ENCODE measurements around the gene GATAD2B.

Gene GATAD2B

DNA sequence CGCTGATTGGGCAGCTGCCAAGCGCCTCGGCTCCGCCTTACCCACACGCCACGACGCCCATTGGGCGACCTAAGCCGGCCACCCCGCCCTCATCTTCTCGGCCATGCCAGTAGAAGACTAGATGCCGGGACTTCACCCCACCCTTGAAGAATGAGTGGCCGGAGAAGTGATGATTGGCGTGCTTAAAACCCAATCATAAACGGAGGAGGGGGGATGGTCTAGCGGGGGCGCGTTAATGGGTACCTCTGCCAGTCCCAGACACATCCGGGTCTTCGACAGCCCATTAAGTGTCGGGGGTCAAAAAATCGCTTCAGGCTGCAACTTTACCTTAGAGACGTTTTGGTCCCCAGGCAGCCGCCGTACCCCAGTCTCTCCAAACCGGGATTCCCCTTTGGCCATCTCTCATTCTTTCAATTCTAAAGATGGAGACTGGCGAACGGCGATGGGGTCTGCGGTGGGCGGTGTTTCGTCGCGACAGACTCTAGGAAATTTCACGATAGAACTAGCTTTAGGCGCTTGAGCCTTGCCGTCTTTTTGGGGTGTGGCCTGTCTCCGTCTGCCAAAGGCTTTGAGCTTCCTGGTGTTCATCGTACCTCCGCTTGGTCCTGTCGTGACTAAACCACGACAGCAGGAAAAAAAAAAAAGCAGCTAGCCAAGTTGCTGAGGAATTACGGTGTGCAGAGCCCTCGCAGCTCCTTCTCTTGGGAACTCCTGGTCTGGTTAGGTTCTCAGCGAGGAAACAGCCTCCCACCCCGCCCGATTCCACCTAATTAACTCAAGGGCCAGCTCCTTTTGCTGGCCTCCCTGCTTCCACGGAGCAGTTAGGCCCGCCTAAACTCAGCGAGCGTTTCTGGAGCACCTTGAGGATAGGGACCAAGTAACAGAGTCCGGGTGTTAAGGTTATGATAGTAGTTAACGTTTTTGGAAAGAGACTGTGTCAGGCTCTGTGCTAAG lies at the start of gene GATAD2B (continued):
- TF ChIP-seq KLF9 (tag by site-specific recombination; IDR thresholded peaks at IDR 0.05; ENCODE audit: low read depth) (peak; percentile 82), ZNF76 (tag by site-specific recombination; IDR thresholded peaks at IDR 0.05; ENCODE audit: borderline replicate concordance, low read depth) (peak; percentile 43; the same call in 1 of the 2 replicates), YY1 (tag by site-specific recombination; IDR thresholded peaks at IDR 0.05) (peak; percentile 71), ZNF561 (tag by site-specific recombination; IDR thresholded peaks at IDR 0.05; ENCODE audit: borderline replicate concordance) (peak; percentile 88; the same call in 1 of the 2 replicates), ZFP37 (tag by site-specific recombination; IDR thresholded peaks at IDR 0.05) (no peak; the same call in 1 of the 2 replicates), ZBTB7A (tag by site-specific recombination; IDR thresholded peaks at IDR 0.05; ENCODE audit: low read depth) (peak; percentile 57; the same call in 1 of the 2 replicates), OVOL3 (tag by site-specific recombination; IDR thresholded peaks at IDR 0.05) (no peak; the same call in 1 of the 2 replicates), ZNF146 (tag by site-specific recombination; IDR thresholded peaks at IDR 0.05) (no peak), SP3 (tag by site-specific recombination; IDR thresholded peaks at IDR 0.05) (peak; percentile 87), ZXDB (tag by site-specific recombination; IDR thresholded peaks at IDR 0.05) (peak; percentile 83), ZNF629 (tag by site-specific recombination; IDR thresholded peaks at IDR 0.05) (peak; percentile 58), ZFP69B (tag by site-specific recombination; IDR thresholded peaks at IDR 0.05) (peak; percentile 47; the same call in 1 of the 2 replicates), TRIM28 (IDR thresholded peaks at IDR 0.05; ENCODE audit: borderline replicate concordance, low read length) (peak; percentile 19; the same call in 1 of the 2 replicates), ZNF335 (tag by site-specific recombination; conservative IDR thresholded peaks at IDR 0.05) (peak; percentile 99), SP2 (tag by site-specific recombination; IDR thresholded peaks at IDR 0.05) (peak; percentile 97), ZBTB48 (tag by site-specific recombination; IDR thresholded peaks at IDR 0.05) (peak; percentile 77), HOXD13 (CRISPR knock-in tag; IDR thresholded peaks at IDR 0.05; ENCODE audit: borderline replicate concordance) (no peak), KLF10 (tag by site-specific recombination; IDR thresholded peaks at IDR 0.05) (peak; percentile 78), KLF16 (tag by site-specific recombination; IDR thresholded peaks at IDR 0.05) (peak; percentile 76)
- TF ChIP-seq, protein P1, sequence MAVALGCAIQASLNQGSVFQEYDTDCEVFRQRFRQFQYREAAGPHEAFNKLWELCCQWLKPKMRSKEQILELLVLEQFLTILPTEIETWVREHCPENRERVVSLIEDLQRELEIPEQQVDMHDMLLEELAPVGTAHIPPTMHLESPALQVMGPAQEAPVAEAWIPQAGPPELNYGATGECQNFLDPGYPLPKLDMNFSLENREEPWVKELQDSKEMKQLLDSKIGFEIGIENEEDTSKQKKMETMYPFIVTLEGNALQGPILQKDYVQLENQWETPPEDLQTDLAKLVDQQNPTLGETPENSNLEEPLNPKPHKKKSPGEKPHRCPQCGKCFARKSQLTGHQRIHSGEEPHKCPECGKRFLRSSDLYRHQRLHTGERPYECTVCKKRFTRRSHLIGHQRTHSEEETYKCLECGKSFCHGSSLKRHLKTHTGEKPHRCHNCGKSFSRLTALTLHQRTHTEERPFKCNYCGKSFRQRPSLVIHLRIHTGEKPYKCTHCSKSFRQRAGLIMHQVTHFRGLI (tag by site-specific recombination; IDR thresholded peaks at IDR 0.05) = 0 out of 2 replicates have a peak, but pooled peaks have one; percentile 33
- TF ChIP-seq, protein P2, sequence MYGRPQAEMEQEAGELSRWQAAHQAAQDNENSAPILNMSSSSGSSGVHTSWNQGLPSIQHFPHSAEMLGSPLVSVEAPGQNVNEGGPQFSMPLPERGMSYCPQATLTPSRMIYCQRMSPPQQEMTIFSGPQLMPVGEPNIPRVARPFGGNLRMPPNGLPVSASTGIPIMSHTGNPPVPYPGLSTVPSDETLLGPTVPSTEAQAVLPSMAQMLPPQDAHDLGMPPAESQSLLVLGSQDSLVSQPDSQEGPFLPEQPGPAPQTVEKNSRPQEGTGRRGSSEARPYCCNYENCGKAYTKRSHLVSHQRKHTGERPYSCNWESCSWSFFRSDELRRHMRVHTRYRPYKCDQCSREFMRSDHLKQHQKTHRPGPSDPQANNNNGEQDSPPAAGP (tag by site-specific recombination; IDR thresholded peaks at IDR 0.05) = peak; percentile 60; the same call in 1 of the 2 replicates
- TF ChIP-seq, protein P3, sequence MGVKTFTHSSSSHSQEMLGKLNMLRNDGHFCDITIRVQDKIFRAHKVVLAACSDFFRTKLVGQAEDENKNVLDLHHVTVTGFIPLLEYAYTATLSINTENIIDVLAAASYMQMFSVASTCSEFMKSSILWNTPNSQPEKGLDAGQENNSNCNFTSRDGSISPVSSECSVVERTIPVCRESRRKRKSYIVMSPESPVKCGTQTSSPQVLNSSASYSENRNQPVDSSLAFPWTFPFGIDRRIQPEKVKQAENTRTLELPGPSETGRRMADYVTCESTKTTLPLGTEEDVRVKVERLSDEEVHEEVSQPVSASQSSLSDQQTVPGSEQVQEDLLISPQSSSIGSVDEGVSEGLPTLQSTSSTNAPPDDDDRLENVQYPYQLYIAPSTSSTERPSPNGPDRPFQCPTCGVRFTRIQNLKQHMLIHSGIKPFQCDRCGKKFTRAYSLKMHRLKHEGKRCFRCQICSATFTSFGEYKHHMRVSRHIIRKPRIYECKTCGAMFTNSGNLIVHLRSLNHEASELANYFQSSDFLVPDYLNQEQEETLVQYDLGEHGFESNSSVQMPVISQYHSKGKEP (tag by site-specific recombination; IDR thresholded peaks at IDR 0.05) = peak; percentile 76; the same call in 1 of the 2 replicates
- TF ChIP-seq, protein P4, sequence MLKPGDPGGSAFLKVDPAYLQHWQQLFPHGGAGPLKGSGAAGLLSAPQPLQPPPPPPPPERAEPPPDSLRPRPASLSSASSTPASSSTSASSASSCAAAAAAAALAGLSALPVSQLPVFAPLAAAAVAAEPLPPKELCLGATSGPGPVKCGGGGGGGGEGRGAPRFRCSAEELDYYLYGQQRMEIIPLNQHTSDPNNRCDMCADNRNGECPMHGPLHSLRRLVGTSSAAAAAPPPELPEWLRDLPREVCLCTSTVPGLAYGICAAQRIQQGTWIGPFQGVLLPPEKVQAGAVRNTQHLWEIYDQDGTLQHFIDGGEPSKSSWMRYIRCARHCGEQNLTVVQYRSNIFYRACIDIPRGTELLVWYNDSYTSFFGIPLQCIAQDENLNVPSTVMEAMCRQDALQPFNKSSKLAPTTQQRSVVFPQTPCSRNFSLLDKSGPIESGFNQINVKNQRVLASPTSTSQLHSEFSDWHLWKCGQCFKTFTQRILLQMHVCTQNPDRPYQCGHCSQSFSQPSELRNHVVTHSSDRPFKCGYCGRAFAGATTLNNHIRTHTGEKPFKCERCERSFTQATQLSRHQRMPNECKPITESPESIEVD (tag by site-specific recombination; IDR thresholded peaks at IDR 0.05) = no peak
- TF ChIP-seq, protein P5, sequence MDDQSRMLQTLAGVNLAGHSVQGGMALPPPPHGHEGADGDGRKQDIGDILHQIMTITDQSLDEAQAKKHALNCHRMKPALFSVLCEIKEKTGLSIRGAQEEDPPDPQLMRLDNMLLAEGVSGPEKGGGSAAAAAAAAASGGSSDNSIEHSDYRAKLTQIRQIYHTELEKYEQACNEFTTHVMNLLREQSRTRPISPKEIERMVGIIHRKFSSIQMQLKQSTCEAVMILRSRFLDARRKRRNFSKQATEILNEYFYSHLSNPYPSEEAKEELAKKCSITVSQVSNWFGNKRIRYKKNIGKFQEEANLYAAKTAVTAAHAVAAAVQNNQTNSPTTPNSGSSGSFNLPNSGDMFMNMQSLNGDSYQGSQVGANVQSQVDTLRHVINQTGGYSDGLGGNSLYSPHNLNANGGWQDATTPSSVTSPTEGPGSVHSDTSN (CRISPR knock-in tag; IDR thresholded peaks at IDR 0.05) = peak; percentile 95
- TF ChIP-seq, protein P6, sequence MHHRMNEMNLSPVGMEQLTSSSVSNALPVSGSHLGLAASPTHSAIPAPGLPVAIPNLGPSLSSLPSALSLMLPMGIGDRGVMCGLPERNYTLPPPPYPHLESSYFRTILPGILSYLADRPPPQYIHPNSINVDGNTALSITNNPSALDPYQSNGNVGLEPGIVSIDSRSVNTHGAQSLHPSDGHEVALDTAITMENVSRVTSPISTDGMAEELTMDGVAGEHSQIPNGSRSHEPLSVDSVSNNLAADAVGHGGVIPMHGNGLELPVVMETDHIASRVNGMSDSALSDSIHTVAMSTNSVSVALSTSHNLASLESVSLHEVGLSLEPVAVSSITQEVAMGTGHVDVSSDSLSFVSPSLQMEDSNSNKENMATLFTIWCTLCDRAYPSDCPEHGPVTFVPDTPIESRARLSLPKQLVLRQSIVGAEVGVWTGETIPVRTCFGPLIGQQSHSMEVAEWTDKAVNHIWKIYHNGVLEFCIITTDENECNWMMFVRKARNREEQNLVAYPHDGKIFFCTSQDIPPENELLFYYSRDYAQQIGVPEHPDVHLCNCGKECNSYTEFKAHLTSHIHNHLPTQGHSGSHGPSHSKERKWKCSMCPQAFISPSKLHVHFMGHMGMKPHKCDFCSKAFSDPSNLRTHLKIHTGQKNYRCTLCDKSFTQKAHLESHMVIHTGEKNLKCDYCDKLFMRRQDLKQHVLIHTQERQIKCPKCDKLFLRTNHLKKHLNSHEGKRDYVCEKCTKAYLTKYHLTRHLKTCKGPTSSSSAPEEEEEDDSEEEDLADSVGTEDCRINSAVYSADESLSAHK (tag by site-specific recombination; IDR thresholded peaks at IDR 0.05) = peak; percentile 50; the same call in 1 of the 2 replicates
- TF ChIP-seq, protein P7, sequence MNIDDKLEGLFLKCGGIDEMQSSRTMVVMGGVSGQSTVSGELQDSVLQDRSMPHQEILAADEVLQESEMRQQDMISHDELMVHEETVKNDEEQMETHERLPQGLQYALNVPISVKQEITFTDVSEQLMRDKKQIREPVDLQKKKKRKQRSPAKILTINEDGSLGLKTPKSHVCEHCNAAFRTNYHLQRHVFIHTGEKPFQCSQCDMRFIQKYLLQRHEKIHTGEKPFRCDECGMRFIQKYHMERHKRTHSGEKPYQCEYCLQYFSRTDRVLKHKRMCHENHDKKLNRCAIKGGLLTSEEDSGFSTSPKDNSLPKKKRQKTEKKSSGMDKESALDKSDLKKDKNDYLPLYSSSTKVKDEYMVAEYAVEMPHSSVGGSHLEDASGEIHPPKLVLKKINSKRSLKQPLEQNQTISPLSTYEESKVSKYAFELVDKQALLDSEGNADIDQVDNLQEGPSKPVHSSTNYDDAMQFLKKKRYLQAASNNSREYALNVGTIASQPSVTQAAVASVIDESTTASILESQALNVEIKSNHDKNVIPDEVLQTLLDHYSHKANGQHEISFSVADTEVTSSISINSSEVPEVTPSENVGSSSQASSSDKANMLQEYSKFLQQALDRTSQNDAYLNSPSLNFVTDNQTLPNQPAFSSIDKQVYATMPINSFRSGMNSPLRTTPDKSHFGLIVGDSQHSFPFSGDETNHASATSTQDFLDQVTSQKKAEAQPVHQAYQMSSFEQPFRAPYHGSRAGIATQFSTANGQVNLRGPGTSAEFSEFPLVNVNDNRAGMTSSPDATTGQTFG (tag by site-specific recombination; IDR thresholded peaks at IDR 0.05; ENCODE audit: borderline replicate concordance) = no peak
